IMR-90 (cell line): ENCODE data around the gene VHLL. TPM values are rescaled to one million over a fixed set of nuclear protein-coding genes. Genes with fewer than 3 reads are reported as not detected.
A peak's percentile ranks its signal among the peaks of the same experiment; 100 is the strongest.

Experiments used
- ATAC-seq: fragments of 200-7000 bp; cut with Tn5 transposase; 2 replicates; pipeline ENCODE4 v1.9.1; 2020; ENCODE audit warnings: low read depth, mild to moderate bottlenecking, moderate library complexity
- BruUV-seq: library from RNA; stranded (reverse); fragments of 400-500 nt; replicated peaks from 2 replicates; lab custom pipeline; 2021; lab: Mats Ljungman, UMichigan
- CTCF ChIA-PET: fragments of 300-600 bp; formaldehyde crosslinking; extraction: SDS; loops from one replicate; lab custom pipeline; 2021; ENCODE audit warnings: antibody characterized with exemption; lab: Yijun Ruan, JAX
- POLR2A ChIA-PET: fragments of 300-600 bp; sonication (Branson Sonifier 250); formaldehyde crosslinking; loops from one replicate; lab custom pipeline; 2022; ENCODE audit warnings: antibody characterized with exemption; ENCODE audit not compliant: unreplicated experiment; lab: Charles Lee
- DNase-seq: peaks from one replicate; pipeline ENCODE4 v3.0.0; 2013
- H2AFZ ChIP-seq: replicated peaks from 2 replicates; pipeline ENCODE3; 2013; ENCODE audit warnings: low read length, mild to moderate bottlenecking; ENCODE audit not compliant: poor library complexity
- H2AK5ac ChIP-seq: 2 replicates; pipeline ENCODE4 v1.6.1; 2013; ENCODE audit warnings: low read depth, low read length, inconsistent platforms
- H2AK9ac ChIP-seq: replicated peaks from 2 replicates; pipeline ENCODE3; 2013; ENCODE audit warnings: mild to moderate bottlenecking, low read depth, low read length, moderate library complexity; ENCODE audit not compliant: poor library complexity
- H2BK120ac ChIP-seq: 2 replicates; pipeline ENCODE4 v1.6.1; 2013; ENCODE audit warnings: low read depth, low read length, inconsistent platforms
- H2BK15ac ChIP-seq: 3 replicates; pipeline ENCODE4 v1.6.1; 2013; ENCODE audit warnings: low read depth, low read length, inconsistent platforms
- H2BK20ac ChIP-seq: 2 replicates; pipeline ENCODE4 v1.6.1; 2013; ENCODE audit warnings: low read depth, mild to moderate bottlenecking, inconsistent platforms, low read length, moderate library complexity
- H2BK5ac ChIP-seq: 2 replicates; pipeline ENCODE4 v1.6.1; 2013; ENCODE audit warnings: mild to moderate bottlenecking, low read depth, low read length, inconsistent platforms; ENCODE audit not compliant: poor library complexity, severe bottlenecking
- H3K14ac ChIP-seq: replicated peaks from 2 replicates; pipeline ENCODE4 v1.6.1; 2013; ENCODE audit warnings: low read depth, low read length, inconsistent platforms
- H3K18ac ChIP-seq: 2 replicates; pipeline ENCODE4 v1.6.1; 2013; ENCODE audit warnings: low read depth, low read length, control low read depth
- H3K23ac ChIP-seq: 2 replicates; pipeline ENCODE4 v1.6.1; 2013; ENCODE audit warnings: low read depth, low read length, inconsistent platforms
- H3K27ac ChIP-seq: 2 replicates; pipeline ENCODE4 v1.5.1; 2013; ENCODE audit warnings: mild to moderate bottlenecking, control low read depth, low read length; ENCODE audit not compliant: insufficient read depth
- H3K27me3 ChIP-seq: 2 replicates; pipeline ENCODE4 v1.6.1; 2013; ENCODE audit warnings: low read length; ENCODE audit not compliant: control insufficient read depth, insufficient read depth
- H3K36me3 ChIP-seq: 2 replicates; pipeline ENCODE4 v1.6.1; 2013; ENCODE audit warnings: low read length, mixed read lengths; ENCODE audit not compliant: control insufficient read depth, insufficient read depth
- H3K4ac ChIP-seq: 2 replicates; pipeline ENCODE4 v1.6.1; 2013; ENCODE audit warnings: low read depth, low read length, inconsistent platforms
- H3K4me1 ChIP-seq: 2 replicates; pipeline ENCODE4 v1.6.1; 2013; ENCODE audit warnings: low read length, mixed read lengths; ENCODE audit not compliant: control insufficient read depth, insufficient read depth
- H3K4me2 ChIP-seq: 2 replicates; pipeline ENCODE4 v1.6.1; 2013; ENCODE audit warnings: low read depth, mild to moderate bottlenecking, control low read depth, low read length, moderate library complexity
- H3K4me3 ChIP-seq: 2 replicates; pipeline ENCODE4 v1.5.1; 2013; ENCODE audit warnings: low read depth, mild to moderate bottlenecking, control low read depth, low read length, moderate library complexity; ENCODE audit not compliant: insufficient read depth
- H3K56ac ChIP-seq: 2 replicates; pipeline ENCODE4 v1.6.1; 2013; ENCODE audit warnings: low read length, inconsistent platforms; ENCODE audit not compliant: insufficient read depth; ENCODE audit errors: extremely low read depth
- H3K79me1 ChIP-seq, 2 experiments: 2 replicates each; pipeline ENCODE4 v1.6.1; 2013; ENCODE audit warnings: low read length in 2 of 2, inconsistent platforms in 1 of 2, low read depth in 1 of 2
- H3K9ac ChIP-seq: 2 replicates; pipeline ENCODE4 v1.6.1; 2013; ENCODE audit warnings: low read depth, low read length, control low read depth
- H3K9me1 ChIP-seq: 2 replicates; pipeline ENCODE4 v1.6.1; 2013; ENCODE audit warnings: low read length, inconsistent platforms; ENCODE audit not compliant: insufficient read depth
- H3K9me3 ChIP-seq: 2 replicates; pipeline ENCODE4 v1.6.1; 2013; ENCODE audit warnings: low read length; ENCODE audit not compliant: control insufficient read depth, insufficient read depth
- H4K20me1 ChIP-seq: 2 replicates; pipeline ENCODE4 v1.6.1; 2013; ENCODE audit warnings: low read length, inconsistent platforms; ENCODE audit not compliant: insufficient read depth
- H4K5ac ChIP-seq: 2 replicates; pipeline ENCODE4 v1.6.1; 2013; ENCODE audit warnings: mild to moderate bottlenecking, low read depth, low read length, control low read depth
- H4K8ac ChIP-seq, 2 experiments: 2 replicates each; pipeline ENCODE4 v1.6.1; 2013; ENCODE audit warnings: low read depth in 2 of 2, low read length in 2 of 2, control low read depth in 1 of 2, inconsistent platforms in 1 of 2
- H4K91ac ChIP-seq: 2 replicates; pipeline ENCODE4 v1.6.1; 2013; ENCODE audit warnings: low read depth, low read length, inconsistent platforms; ENCODE audit not compliant: insufficient read depth
- BHLHE40 ChIP-seq: fragments of 150-350 bp; IDR thresholded peaks from 2 replicates; pipeline ENCODE4 v1.6.1; 2016; ENCODE audit warnings: mild to moderate bottlenecking, low read depth, low read length
- CHD1 ChIP-seq: IDR thresholded peaks from 2 replicates; pipeline ENCODE4 v1.6.1; 2012; ENCODE audit warnings: low read depth, low read length, improper control_type of control experiment
- NFE2L2 ChIP-seq: fragments of 150-350 bp; IDR thresholded peaks from 2 replicates; pipeline ENCODE4 v1.6.1; 2016; ENCODE audit warnings: low read depth, mild to moderate bottlenecking, low read length
- POLR2A ChIP-seq: IDR thresholded peaks from 2 replicates; pipeline ENCODE4 v1.6.1; 2012; ENCODE audit warnings: mild to moderate bottlenecking, low read depth, low read length
- RFX5 ChIP-seq: IDR thresholded peaks from 2 replicates; pipeline ENCODE4 v1.8.0; 2012; ENCODE audit warnings: low read depth, mild to moderate bottlenecking, low read length, moderate library complexity
- SMC3 ChIP-seq: fragments of 150-350 bp; IDR thresholded peaks from 2 replicates; pipeline ENCODE4 v1.6.1; 2016; ENCODE audit warnings: low read depth, mild to moderate bottlenecking, antibody characterized with exemption, low read length, moderate library complexity
- WGBS, 2 experiments: methylation state at CpG; one replicate each; pipeline versions ENCODE4 v1.1.5 to v1.1.7; 2013; ENCODE audit warnings: missing lambda C conversion rate in 2 of 2; ENCODE audit not compliant: insufficient read length in 1 of 2; ENCODE audit errors: extremely low coverage in 2 of 2; 5-methylcytosine and 5-hydroxymethylcytosine counted together
- dilution Hi-C: fragments of 300-500 bp; cut with HindIII; formaldehyde crosslinking; loops from one replicate; pipeline ENCODE4 v1.14.3; 2018; ENCODE audit warnings: low sequenced_read_pairs; ENCODE audit not compliant: unreplicated experiment
- in situ Hi-C: fragments of 300-500 bp; cut with MboI; formaldehyde crosslinking; loops from 3 replicates; pipeline ENCODE4 v1.14.3; 2019; ENCODE audit warnings: low sequenced_read_pairs, inconsistent platforms, mixed read lengths
- intact Hi-C: fragments of 100-400 bp; cut with micrococcal nuclease; formaldehyde crosslinking; loops from 2 replicates; pipeline ENCODE4 v1.10.0; 2022
- polyA plus RNA-seq, 3 experiments: library from polyadenylated mRNA; depleted of rRNA; stranded (reverse); fragments of >200 nt; gene quantifications; 2 replicates each; pipeline ENCODE4 v1.2.3, GENCODE V29; 2012; ENCODE audit warnings: low replicate concordance in 1 of 3
- total RNA-seq: library from RNA; depleted of rRNA; stranded (reverse); fragments of >200 nt; gene quantifications from 2 replicates; pipeline ENCODE4 v1.2.3, GENCODE V29; 2012
- TF ChIP-seq, protein P1 (sequence below): conservative IDR thresholded peaks from 2 replicates; pipeline ENCODE4 v1.5.1; 2012; ENCODE audit warnings: mild to moderate bottlenecking, low read depth, low read length, improper control_type of control experiment
- TF ChIP-seq, protein P2 (sequence below): fragments of 150-350 bp; IDR thresholded peaks from 2 replicates; pipeline ENCODE4 v1.6.1; 2017; ENCODE audit warnings: mild to moderate bottlenecking, antibody characterized with exemption, low read length, low read depth

The VHLL gene
- total and polyA plus RNA-seq, 2 of the 4 experiments (the other 2 are of a cell fraction), result not detected

DNA sequence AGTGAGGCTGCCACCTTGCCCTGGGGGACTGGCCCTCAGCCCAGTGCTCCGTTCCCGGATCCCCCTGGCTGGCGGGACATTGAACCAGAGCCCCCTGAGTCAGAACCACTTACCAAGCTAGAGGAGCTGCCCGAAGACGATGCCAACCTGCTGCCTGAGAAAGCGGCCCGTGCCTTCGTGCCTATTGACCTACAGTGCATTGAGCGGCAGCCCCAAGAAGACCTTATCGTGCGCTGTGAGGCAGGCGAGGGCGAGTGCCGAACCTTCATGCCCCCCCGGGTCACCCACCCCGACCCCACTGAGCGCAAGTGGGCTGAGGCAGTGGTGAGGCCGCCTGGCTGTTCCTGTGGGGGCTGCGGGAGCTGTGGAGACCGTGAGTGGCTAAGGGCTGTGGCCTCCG lies 13.7 kb downstream of the VHLL start:
- Histone ChIP-seq H2BK20ac (no peak overlapping the region), H2AK5ac (no peak overlapping the region), H4K20me1 (peaks cover 12% of the 10 kb centered on the region), H3K27me3 (no peaks in the 10 kb centered on the region), H3K9ac (no peak overlapping the region), H3K4ac (no peak overlapping the region), H3K27ac (no peak overlapping the region), H3K4me2 (no peak overlapping the region), H3K36me3 (peaks cover 10% of the 10 kb centered on the region; the same call in 1 of the 2 replicates), H3K23ac (no peak overlapping the region), H2BK5ac (no peak overlapping the region), H3K9me1 (peaks cover 7% of the 10 kb centered on the region), H3K4me1 (peaks cover 9% of the 10 kb centered on the region), H3K9me3 (no peaks in the 10 kb centered on the region), H2BK120ac (no peak overlapping the region), H2AK9ac (peak overlapping the region; percentile 26), H2BK15ac (no peak overlapping the region), H4K91ac (no peak overlapping the region), H3K14ac (no peak overlapping the region), H3K18ac (no peak overlapping the region), H2AFZ (no peak overlapping the region), H4K5ac (no peak overlapping the region), H3K4me3 (no peak overlapping the region), H4K8ac (no peak overlapping the region), H3K56ac (no peak overlapping the region), H3K79me1 (peaks cover 21 to 41% of the 10 kb centered on the region in 2 experiments; a peak in 3 of 4 replicates)
- ChIA-PET POLR2A (no interaction called here), CTCF (no interaction called here)
- intact Hi-C loops (no loop called here), in situ Hi-C loops (no loop called here), dilution Hi-C loops (no loop called here)
- ATAC-seq (no peak), DNase-seq (no peak)
- no TSS peak for BruUV-seq
- TF ChIP-seq, protein P1, sequence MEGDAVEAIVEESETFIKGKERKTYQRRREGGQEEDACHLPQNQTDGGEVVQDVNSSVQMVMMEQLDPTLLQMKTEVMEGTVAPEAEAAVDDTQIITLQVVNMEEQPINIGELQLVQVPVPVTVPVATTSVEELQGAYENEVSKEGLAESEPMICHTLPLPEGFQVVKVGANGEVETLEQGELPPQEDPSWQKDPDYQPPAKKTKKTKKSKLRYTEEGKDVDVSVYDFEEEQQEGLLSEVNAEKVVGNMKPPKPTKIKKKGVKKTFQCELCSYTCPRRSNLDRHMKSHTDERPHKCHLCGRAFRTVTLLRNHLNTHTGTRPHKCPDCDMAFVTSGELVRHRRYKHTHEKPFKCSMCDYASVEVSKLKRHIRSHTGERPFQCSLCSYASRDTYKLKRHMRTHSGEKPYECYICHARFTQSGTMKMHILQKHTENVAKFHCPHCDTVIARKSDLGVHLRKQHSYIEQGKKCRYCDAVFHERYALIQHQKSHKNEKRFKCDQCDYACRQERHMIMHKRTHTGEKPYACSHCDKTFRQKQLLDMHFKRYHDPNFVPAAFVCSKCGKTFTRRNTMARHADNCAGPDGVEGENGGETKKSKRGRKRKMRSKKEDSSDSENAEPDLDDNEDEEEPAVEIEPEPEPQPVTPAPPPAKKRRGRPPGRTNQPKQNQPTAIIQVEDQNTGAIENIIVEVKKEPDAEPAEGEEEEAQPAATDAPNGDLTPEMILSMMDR, result no peak
- no peak for TF ChIP-seq BHLHE40
- no peak for TF ChIP-seq SMC3
- TF ChIP-seq CHD1, result no peak
- TF ChIP-seq, protein P2, sequence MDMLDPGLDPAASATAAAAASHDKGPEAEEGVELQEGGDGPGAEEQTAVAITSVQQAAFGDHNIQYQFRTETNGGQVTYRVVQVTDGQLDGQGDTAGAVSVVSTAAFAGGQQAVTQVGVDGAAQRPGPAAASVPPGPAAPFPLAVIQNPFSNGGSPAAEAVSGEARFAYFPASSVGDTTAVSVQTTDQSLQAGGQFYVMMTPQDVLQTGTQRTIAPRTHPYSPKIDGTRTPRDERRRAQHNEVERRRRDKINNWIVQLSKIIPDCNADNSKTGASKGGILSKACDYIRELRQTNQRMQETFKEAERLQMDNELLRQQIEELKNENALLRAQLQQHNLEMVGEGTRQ, result no peak
- no peak for TF ChIP-seq RFX5
- TF ChIP-seq POLR2A, result no peak
- no peak for TF ChIP-seq NFE2L2
- 95% methylated on average over 17 of the region's 21 CpGs; no CpG with 5 or more reads in 1 of the 2 experiments for WGBS, 2 experiments
